Sigmoid colon (tissue), 7 donors: ENCODE results near the gene CACNA2D3. TPM values are rescaled to one million over a fixed set of nuclear protein-coding genes. Genes with fewer than 3 reads are reported as not detected.
A peak's percentile ranks its signal among the peaks of the same experiment; 100 is the strongest.

Experiments used
- DNase-seq: peaks from one replicate; pipeline ENCODE4 v3.0.0-alpha.2; 2019
- H3K27ac ChIP-seq, 4 donors: fragments of 200-600 bp; sonication (generic); one replicate each; pipeline ENCODE4 v1.5.1; 2016 to 2019; ENCODE audit warnings: mild to moderate bottlenecking in 1 of 4
- H3K27me3 ChIP-seq, 3 donors: fragments of 200-600 bp; sonication (generic); one replicate each; pipeline ENCODE4 v1.5.1; 2019; ENCODE audit warnings: mild to moderate bottlenecking in 1 of 3
- H3K36me3 ChIP-seq, 4 donors: fragments of 200-600 bp; sonication (generic); one replicate each; pipeline ENCODE4 v1.5.1; 2016 to 2019
- H3K4me1 ChIP-seq, 4 donors: fragments of 200-600 bp; sonication (generic); one replicate each; pipeline ENCODE4 v1.5.1; 2017 to 2019
- H3K4me3 ChIP-seq, 4 donors: fragments of 200-600 bp; sonication (generic); one replicate each; pipeline ENCODE4 v1.5.1; 2017 to 2019; ENCODE audit warnings: mild to moderate bottlenecking in 2 of 4, moderate library complexity in 1 of 4
- H3K9me3 ChIP-seq, 4 donors: fragments of 200-600 bp in 3 of 4; sonication (generic) in 3 of 4; one replicate each; pipeline versions ENCODE4 v1.5.1 to v1.6.1; 2013 to 2019
- CTCF ChIP-seq, 4 experiments: fragments of 450-650 bp in 3 of 4; fragments of 200-600 bp in 1 of 4; IDR thresholded peaks; one replicate each; pipeline ENCODE4 v1.5.1; 2016 to 2019; ENCODE audit warnings: antibody characterized with exemption in 4 of 4, mild to moderate bottlenecking in 3 of 4, moderate library complexity in 2 of 4
- EP300 ChIP-seq, 4 donors: sonication (generic); formaldehyde crosslinking; IDR thresholded peaks; one replicate each; pipeline ENCODE4 v1.6.1; 2017; ENCODE audit warnings: antibody characterized with exemption in 4 of 4
- POLR2A ChIP-seq, 2 donors: fragments of 450-650 bp; IDR thresholded peaks; one replicate each; pipeline ENCODE4 v1.6.1; 2016; ENCODE audit warnings: antibody characterized with exemption in 2 of 2, mild to moderate bottlenecking in 2 of 2, moderate library complexity in 2 of 2
- POLR2AphosphoS5 ChIP-seq, 4 donors: sonication (generic); formaldehyde crosslinking; IDR thresholded peaks; one replicate each; pipeline ENCODE4 v1.6.1; 2017; ENCODE audit warnings: antibody characterized with exemption in 4 of 4
- WGBS, 2 donors: extraction: QIAGEN DNeasy Blood & Tissue Kit; methylation state at CpG; one replicate each; pipeline ENCODE4 v1.1.7; 2013; 5-methylcytosine and 5-hydroxymethylcytosine counted together
- intact Hi-C: fragments of 100-400 bp; cut with DNase I; formaldehyde crosslinking; loops from one replicate; pipeline ENCODE4 v1.15.1; 2023
- polyA plus RNA-seq, 3 donors: library from polyadenylated mRNA; stranded (reverse); fragments of 200-250 nt; gene quantifications; one replicate each; pipeline ENCODE4 v1.2.3, GENCODE V29; 2013
- total RNA-seq, 4 donors: library from RNA; depleted of rRNA; stranded (reverse); fragments of >200 nt; gene quantifications; one replicate each; pipeline ENCODE4 v1.1.0, GENCODE V29; 2016
- donor health status: healthy with polysubstance abuse.
- donor health status: Bipolar disorder and iron deficiency.
- donor health status: healthy.

CACNA2D3 gene
- total and polyA plus RNA-seq, 7 donors = 0.32 to 10.2 (median 4.8) TPM; not detected in 1

DNA sequence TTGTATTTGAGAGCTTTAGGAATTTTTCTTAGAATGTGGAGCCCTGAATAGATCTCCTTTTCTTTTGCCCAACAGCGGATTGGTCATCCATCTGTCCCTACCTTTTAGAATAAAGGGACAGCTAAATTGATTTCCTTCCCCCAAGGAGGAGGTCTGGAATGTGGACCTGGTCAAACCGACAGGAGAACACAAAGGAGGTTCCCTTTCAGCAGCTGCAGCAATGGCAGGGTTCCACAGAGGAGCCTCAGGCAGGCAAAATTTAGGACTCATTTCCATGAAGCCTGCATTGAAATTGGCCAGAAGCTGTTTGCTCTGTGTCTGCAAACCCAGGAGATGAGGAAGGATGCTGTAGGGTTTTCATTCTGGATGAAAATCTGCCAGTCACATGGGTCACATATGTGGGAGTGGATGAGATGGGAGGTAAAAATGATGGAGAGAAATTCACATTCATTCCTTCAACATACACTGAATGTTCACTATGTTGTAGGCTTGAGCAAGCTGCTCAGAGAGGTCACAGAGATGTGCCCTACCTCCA lies 728.2 kb downstream of the CACNA2D3 start:
- no peak for DNase-seq
- intact Hi-C loops = loop anchor here (5.0 to 10.0 kb wide), 3 partner anchors 426 to 1402 kb away; no protein-coding TSS in a partner anchor
- Histone ChIP-seq H3K36me3 (no peaks in the 10 kb centered on the region), H3K4me3 (no peak overlapping the region), H3K27me3 (no peaks in the 10 kb centered on the region), H3K9me3 (no peaks in the 10 kb centered on the region), H3K27ac (no peak overlapping the region), H3K4me1 (peaks cover 0 to 12% (median 7%) of the 10 kb centered on the region in 4 donors)
- WGBS, 2 donors = 70 to 85% methylated on average over 2 of the region's 2 CpGs
- TF ChIP-seq POLR2A (IDR thresholded peaks at IDR 0.05) (no peak), EP300 (IDR thresholded peaks at IDR 0.05) (no peak), POLR2AphosphoS5 (IDR thresholded peaks at IDR 0.05) (no peak), CTCF (IDR thresholded peaks at IDR 0.05) (no peak)

GRCh38 chr3:54853573-54854404 lies 731.4 kb downstream of the CACNA2D3 start:
- Histone ChIP-seq H3K27me3 (no peaks in the 10 kb centered on the region), H3K27ac (no peak overlapping the region), H3K4me3 (no peak overlapping the region), H3K9me3 (no peaks in the 10 kb centered on the region), H3K4me1 (peaks cover 0 to 9% (median 6%) of the 10 kb centered on the region in 4 donors), H3K36me3 (no peaks in the 10 kb centered on the region)
- DNase-seq = peak; percentile 86
- TF ChIP-seq CTCF (IDR thresholded peaks at IDR 0.05) = peak; percentile 14 to 92 (median 88)
- no peak for TF ChIP-seq POLR2AphosphoS5 (IDR thresholded peaks at IDR 0.05)
- no peak for TF ChIP-seq POLR2A (IDR thresholded peaks at IDR 0.05)
- intact Hi-C loops = loop anchor here (2.0 to 10.0 kb wide), 4 partner anchors 429 to 1399 kb away; no protein-coding TSS in a partner anchor
- 21 to 22% methylated on average over 20 of the region's 20 CpGs for WGBS, 2 donors

- Histone ChIP-seq H3K4me1 (peaks cover 0 to 12% (median 6%) of the 10 kb centered on the region in 4 donors), H3K27me3 (no peaks in the 10 kb centered on the region), H3K27ac (no peak overlapping the region), H3K9me3 (no peaks in the 10 kb centered on the region), H3K4me3 (no peak overlapping the region), H3K36me3 (no peaks in the 10 kb centered on the region)
- DNase-seq = no peak
- 89 to 91% methylated on average over 1 of the region's 1 CpG for WGBS, 2 donors
- intact Hi-C loops = loop anchor here (10.0 kb wide), 2 partner anchors 431 to 889 kb away; no protein-coding TSS in a partner anchor
- TF ChIP-seq POLR2AphosphoS5 (IDR thresholded peaks at IDR 0.05) (no peak), CTCF (IDR thresholded peaks at IDR 0.05) (no peak), POLR2A (IDR thresholded peaks at IDR 0.05) (no peak), EP300 (IDR thresholded peaks at IDR 0.05) (no peak)
Measured at GRCh38 chr3:54856271-54856670, 733.9 kb downstream of the CACNA2D3 start.

GRCh38 chr3:54857343-54857742 lies 735.0 kb downstream of the CACNA2D3 start:
- Histone ChIP-seq H3K27ac (no peak overlapping the region), H3K27me3 (no peaks in the 10 kb centered on the region), H3K4me1 (peaks cover 0 to 12% (median 6%) of the 10 kb centered on the region in 4 donors), H3K9me3 (no peaks in the 10 kb centered on the region), H3K36me3 (no peaks in the 10 kb centered on the region), H3K4me3 (no peak overlapping the region)
- intact Hi-C loops = loop anchor here (10.0 kb wide), 2 partner anchors 433 to 887 kb away; no protein-coding TSS in a partner anchor
- TF ChIP-seq CTCF (IDR thresholded peaks at IDR 0.05) (no peak), POLR2AphosphoS5 (IDR thresholded peaks at IDR 0.05) (no peak), POLR2A (IDR thresholded peaks at IDR 0.05) (no peak), EP300 (IDR thresholded peaks at IDR 0.05) (no peak)
- DNase-seq = no peak
- WGBS, 2 donors = 65 to 82% methylated on average over 3 of the region's 3 CpGs
